HS-5 (cell line): ENCODE measurements around the gene SUGCT.

Experiments used
- DNase-seq: peaks from one replicate; pipeline ENCODE4 v3.0.0-alpha.2; 2012; ENCODE audit warnings: low read depth

The SUGCT gene

DNA sequence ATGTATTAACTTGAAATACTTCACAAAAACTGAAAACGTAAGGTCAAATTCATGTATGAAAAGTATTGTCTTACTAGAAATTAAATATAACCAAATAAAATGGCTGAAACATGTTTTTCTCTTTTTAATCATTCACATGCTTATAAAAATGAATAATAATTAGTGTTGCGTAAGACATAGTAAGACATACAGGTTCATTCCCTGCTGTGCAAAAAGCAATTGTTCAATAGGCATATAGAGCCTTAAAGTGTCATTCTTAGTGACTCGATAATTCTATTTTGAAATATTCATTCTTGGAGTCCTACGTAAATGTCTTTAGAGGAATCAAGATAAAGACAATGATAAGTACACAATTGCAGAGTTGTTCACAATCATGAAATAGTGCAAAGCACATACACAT, 337.1 kb downstream of the SUGCT start:
- DNase-seq, result no peak

DNA sequence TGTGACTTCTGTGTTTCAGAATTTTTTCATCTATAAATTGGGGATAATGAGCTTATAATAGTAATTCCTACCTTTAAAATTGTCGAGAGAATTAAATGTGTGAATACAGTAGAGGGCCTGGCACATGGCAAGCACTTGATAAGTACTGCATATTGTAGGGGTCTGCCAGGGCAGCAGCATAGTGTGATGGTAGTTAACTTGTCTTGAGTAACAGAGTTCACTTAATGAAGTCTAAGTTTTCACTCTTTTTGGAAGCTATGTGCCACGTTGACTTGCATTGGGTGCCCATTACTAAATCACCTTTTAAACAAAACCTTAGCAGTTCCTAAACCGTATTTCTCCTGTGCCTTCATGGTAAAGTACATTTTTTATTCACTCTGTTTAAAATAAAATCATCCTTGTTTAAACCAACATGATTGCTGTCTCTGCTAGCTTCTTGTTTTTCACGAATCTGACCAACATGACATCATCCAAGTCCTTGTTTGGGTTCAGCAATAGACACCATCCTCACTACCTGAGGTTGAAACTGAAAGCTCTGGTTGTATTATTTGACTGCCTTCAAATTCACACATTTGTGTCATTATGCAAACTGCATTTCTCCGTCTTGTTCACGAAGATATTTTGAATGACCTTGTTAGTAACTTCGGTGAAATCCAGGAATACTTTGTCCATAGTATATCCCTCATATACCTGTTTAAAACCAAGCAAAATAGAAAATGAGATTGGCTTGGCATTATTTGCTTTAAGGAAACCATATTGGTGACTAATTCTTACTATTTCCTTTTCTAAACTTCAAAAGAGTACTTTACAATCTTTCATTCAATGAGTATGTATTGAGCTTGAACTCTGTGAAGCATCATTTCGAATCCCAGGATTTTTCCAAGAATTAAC, 340.2 kb downstream of the SUGCT start:
- DNase-seq, result no peak

DNA sequence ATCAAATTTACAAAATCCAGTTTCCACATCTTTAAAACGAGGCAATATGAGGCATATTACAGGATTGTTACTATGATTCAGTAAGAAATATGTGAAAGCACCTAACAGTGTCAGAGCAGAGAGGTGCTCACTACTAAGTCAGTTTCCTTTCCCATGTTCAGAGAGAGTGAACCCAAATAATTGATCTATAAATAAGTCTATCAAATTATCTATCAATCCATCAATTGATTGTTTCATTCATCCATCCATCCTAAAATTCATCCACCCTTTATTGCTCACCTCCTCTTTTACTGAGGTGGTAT, 340.8 kb downstream of the SUGCT start:
- no peak for DNase-seq

DNA sequence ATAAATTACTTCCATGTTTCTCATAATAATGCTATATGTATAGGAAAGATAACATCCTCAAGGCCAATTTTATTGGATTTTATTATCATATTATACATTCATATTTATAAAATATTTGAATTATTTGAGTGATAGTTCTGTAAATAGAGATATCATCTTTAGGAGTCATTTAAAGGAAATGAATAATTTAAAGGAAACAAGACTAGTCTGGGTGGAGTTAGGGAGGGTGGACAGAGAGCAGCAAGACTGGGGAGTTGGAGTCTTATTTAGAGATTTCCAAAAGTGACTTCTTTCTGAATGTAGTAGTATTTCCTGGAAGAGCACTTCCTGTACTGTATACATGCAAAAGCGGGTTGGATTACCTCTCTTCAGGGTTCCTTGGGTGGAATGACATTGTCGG, 342.3 kb downstream of the SUGCT start:
- DNase-seq, result no peak

DNA sequence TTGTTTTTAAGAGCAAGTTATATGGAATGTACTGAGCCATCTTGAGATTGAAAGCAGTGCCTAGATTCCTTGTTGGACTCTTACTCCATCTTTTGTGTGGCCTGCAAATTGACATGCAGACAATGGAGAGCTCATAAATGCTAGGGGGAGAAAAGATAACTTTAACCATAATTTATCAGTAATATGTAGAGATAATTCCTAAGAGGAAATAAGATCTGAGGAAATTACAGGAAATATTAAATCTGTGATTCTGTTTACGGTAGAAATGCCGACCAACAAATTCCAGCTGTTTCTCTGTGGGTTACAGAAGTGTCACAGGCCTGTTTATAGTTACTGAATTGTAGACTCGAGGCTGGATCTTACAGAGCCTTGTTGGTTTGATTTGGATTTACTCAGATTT, 348.0 kb downstream of the SUGCT start:
- no peak for DNase-seq

DNA sequence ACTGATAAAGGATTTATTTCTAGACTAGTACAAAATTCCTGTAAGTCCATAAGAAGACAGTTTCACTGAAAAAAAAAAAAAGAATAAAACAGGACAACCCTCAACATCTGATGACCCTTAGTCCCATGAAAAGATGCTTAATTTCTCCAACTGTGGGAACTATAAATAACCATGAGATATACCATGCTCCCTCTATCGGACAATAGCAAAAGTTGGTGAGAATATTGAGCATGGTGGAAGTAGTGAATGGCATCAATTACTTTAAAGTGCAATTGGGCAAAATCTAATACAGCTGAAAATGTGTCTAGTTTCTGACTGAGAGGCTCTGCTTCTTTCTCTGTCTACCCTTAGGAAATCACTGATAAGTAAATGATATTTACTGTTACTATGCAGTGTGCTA, 348.8 kb downstream of the SUGCT start:
- no peak for DNase-seq

DNA sequence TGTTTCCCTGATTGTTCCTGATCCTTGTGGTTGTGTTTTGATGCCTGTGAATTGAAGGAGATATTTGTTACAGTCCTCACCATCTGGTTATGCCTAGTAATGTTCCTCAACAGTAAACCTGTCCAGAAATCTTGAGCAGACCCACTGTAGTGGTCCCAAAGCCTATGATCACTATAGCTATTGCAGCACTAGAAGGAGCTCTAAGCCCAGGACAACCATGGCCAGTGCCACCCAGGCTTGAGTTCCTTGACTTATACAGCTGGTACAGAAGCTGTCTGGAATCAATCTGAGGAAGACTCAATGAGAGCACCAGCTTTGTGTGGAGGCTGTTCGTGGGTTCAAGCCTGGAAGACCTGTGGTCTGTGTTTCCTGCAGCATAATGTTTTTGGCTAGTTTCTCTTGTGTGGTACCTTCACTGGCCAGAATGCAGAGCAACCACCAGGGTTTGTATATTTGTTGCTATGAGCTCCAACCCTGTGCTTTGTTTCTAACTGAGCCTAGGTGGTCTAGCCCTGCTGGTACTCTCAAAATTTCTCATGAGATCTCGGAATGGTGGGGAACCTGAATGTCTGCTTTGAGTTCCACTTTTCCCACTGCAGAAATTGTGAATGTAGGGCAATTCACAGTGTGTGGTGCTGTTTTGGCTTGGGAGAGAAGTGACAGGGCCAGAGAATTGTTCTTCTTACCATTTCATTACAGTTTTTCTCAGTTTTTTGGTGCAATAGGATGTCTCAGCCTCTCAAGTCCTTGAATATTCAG, 355.2 kb downstream of the SUGCT start:
- DNase-seq, result no peak

DNA sequence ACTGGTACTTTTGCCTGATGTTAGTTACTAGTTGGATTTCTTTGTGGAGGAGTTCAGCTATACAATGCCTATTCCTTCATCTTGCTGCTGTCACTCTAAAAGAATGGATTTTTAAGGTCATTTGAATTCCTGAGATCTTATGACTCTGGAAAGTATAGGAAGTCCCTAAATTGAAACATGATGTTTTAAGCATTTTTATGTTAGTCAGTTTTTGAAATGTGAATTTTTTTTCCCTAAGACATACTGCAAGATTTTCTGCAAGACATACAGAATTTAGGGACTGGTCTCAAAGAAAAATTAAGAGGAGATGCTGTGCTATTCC, 355.8 kb downstream of the SUGCT start:
- DNase-seq, result peak; percentile 39

DNA sequence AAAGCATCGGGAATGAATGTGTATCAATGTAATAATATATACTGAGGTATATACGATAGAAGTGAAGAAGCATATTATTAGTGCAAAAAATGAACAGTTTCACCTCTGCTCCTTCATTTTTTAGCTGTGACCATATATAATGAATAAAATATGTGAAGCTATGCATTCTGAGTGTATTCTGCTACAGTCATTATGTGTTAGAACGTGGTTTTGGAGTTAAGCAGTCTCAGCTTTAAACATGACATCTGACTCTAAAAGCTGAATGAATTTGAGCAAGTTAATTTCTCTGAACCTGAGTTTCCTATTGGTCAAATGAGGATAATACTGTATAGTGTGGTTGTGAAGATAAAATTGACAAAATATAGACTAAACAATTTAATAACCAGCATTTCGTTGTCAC, 358.1 kb downstream of the SUGCT start:
- no peak for DNase-seq

DNA sequence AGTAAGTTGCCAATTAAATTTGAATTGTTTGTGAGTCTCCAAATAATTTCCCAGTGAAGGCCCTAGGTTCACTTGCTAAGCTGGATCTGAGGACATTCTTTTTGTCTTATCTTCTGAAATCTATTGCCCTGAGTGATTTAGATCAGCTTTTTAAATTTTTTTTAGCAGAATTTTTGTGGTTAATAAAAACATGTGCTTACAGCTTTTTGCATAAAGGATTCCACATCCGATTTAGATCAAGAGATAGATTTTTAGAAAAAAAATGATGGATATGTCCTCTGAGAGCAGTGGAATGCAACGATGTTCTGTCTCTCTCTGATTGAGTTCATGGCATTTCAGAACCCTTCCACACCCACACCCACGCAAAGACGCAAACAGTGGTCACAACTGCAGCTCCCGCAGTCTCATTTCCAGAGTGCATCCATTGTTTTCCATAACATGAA, 358.8 kb downstream of the SUGCT start:
- no peak for DNase-seq

DNA sequence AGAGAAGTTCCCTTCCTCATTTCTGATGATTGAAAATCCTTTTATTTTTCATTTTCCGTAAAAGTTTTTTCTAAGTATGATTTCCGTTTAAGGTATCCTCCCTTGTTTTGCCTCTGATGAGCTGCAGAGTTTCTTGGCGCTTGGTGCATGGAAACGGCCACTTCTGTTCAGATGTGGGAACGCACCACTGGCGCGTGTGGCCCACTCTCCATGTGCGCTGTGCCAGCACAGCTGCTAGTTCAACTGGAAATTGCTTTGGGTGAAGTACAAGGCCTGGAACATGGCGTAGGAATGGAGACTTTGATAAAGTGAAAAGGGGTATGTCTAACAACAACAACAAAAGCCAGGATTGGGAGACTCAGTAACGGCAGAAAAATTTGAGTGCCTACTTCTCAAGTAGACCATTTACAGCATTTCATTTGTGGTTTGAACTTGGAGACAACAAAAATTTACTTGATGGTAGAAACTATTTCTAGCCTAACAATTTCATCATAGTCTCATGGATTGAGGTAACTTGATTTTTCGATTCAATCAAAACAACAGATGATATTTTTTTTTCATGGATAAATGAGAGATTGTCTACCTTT, 364.2 kb downstream of the SUGCT start:
- DNase-seq, result no peak

DNA sequence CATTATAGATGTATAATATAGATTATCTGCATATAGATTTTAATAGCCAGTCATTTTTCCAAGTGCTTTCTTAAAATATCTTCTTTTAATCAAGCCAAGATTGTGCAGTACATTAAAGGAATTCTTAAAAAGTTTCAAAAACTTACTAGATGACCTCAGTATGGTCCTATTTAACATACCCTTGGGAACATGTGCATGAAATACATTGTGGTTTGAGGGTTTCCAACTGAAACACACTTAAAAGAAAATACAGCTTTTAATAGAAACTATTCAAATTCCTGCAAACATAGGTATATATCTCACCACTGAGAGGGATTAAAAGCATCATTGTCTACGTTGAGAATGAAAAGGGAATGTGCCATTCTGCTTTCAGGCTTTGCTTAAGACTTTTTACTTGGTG, 364.9 kb downstream of the SUGCT start:
- no peak for DNase-seq

DNA sequence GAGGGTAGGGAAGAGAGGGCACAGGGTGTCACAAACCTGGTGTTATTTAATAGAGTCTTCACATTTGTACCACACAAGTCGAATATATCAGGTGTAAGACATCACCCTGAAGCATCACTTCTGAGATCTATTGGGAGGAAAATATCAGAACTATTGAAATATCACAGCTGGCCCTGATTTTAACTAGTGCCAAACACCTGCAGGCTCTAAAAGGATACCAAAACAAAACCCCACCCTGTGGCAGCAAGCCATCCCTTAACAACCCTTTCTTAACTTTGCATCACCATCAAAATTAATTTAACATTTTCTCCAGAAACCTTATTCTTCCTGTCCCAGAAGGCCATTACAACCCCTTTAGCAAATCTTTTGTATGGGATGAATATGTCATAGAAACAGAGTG, 365.4 kb downstream of the SUGCT start:
- DNase-seq, result no peak

DNA sequence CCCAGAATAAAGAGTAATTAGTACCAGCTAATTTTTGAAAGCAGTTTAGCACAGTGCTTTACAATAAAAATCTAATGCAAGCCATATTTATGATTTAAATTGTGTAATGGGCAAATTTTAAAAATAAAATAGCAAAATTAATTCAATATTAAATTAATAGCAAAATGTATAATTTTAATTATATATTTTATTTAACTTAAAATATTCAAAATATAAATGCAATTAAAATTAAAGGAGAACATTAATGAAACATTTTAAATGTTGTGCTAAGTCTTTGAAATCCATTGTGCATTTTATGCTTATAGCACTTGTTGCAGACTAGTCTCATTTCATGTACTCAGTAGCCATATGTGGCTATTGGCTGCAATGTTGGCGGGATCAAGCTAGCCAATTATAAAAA, 367.6 kb downstream of the SUGCT start:
- no peak for DNase-seq

DNA sequence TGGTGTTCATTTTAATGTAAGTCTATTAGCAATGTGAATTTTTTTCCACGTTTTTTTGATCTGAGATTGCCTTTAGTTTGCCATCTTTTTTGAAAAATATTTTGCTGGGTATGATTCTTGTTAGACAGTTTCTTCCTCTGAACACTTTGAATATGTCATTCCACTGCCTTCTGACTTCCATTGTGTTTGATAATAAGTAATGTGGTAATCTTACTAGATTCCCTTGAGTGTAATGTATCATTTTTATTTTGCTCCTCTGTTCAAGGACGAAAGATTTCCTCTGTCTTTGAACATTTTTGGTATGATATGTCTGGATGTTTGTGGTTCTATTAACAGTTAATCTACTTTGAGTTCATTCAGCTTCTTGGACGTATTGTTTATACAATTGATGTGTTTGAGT, 371.4 kb downstream of the SUGCT start:
- no peak for DNase-seq

DNA sequence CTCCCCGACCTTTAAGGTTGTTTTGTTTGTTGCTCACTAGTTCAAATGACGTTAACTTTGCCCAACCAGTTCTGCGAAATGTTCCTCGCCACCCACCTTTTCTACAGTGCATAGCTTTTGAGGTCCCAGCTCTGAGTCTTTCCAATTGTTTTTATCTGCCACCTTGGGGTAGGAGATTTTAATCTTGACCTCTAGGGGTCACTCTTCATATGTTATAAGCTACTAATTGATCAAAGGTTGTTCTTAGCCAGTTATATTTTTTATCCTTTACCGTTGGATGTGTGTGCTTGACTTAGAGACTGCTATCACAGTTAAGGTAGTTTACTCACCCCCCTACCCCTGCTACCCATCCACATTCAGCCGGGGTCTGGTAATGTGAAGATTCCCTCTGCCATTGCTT, 372.4 kb downstream of the SUGCT start:
- DNase-seq, result no peak

DNA sequence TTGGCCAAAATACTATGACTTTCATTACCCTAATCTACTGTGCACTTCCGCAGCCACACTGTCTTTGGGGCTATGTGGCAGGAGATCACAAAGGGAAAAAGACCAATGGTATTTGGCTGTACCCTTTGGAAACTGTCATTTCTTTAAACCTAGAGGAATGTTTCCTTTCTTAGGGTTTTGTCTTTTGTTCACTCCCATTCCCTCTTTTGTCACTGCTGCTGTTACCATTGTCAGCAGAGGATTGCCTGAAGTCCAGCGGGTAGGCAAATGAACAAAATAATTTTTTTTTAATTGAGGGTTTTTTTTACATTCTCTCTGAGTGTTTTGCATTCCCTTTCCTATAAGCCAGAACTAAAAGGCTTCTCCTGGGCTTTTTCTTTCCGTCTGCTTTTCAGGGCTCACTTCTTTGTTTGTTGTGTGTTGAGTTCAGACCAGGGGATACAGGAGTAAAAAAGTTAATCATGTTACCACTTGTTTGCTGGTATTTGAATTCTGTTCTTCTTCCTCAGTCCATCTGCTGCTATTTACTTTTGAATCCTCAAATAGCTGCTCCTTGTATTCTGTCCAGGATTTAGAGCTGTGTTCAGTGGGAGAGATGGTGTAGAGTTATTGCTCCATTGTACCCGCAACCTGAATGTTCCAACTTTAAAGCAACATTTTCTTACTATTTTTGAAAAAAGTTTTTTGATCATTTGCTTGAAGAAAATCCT, 374.6 kb downstream of the SUGCT start:
- no peak for DNase-seq

DNA sequence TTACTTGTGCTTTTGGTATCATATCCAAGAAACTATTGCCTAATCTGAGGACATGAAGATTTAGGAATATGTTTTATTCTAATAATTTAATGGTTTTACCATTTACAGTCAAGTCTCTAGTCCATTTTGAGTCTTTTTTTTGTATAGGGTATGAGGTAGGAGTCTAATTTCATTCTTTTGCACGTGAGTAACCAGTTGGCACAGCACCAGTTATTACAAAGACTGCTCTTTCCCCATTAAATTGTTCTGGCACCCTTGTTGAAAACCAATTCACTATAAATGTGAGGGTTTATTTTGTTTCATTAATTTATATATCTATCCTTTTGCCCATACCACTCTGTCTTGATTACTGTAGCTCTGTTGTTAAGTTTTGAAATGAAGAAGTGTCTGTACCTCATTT, 381.6 kb downstream of the SUGCT start:
- no peak for DNase-seq

DNA sequence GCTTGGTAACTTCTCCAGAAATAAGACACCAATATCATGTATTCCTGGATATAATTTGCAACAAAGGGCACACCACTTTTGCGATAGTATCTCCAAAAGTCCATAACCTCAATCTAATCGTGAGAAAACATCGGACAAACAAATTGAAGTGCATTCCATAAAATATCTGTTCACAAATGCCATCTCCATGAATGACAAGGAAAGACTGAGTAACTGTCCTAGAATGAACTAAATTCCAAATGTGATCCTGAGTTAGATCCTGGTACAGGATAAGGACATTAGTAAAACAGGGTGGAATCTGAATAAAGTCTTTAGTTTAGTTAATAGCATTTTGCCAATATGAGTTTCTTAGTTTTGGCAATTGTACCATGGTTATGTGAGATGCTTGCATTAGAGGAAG, 384.2 kb downstream of the SUGCT start:
- DNase-seq, result no peak

DNA sequence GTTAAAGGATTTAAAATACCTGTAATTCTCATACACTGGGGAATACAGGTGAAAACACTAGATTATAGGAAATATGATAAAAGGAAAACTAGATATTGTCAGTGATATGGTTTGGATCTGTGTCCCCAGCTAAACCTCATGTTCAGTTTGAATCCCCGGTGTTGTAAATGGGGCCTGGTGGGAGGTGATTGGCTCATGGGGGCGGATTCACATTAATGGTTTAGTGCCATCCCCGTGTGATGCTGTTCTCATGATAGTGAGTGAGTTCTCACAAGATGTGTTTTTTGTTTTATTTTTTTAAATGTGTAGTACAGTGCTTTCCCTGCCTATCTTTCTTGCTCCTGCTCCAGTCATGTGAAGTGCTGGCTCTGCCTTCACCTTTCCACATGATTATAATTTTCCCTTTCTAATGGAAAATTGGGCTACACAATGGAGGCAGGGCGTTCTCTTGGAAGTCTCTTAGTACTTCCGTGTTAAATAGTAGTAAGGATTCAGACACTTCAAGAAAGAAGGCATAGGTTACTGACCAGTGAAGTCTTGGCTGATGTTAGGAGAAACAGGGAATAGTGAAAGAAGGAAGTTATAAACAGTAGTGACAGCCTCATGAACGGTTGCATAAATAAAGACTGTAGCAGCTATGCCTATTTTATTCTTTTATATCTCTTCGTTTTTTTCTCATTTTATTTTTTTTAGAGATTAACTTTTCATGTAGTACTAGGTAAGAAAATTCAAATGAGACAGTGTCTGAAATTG, 386.4 kb downstream of the SUGCT start:
- no peak for DNase-seq

DNA sequence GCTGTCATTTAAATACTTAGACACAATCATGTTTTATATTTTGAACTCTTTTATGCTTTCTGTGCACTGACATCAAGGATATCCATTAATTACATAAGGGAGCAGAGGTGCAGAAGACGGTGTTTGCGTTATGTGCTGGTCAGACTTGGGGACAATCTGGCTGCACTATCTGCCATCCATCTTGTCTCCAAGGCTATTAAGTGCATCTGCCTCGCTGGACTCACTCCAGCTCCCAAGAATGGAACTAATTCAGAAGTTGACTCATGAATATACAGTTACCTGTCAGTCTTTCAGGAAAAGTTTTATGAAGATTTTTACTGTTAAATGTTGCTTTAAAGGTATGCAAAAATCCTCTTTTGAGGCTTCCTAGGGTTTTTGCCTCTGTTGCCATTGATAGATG, 391.0 kb downstream of the SUGCT start:
- DNase-seq, result no peak
